AG04450 (cell line): ENCODE data around the gene EFCAB14. TPM values are rescaled to one million over a fixed set of nuclear protein-coding genes. Genes with fewer than 3 reads are reported as not detected.
"Not testable (repeated sequence)": the region's sequence is repeated elsewhere in the genome, so short reads cannot be mapped to it uniquely, and the experiment has no call there.

Source experiments
- CTCF ChIA-PET: fragments of 300-600, 350-600 bp; formaldehyde crosslinking; extraction: SDS; loops from one replicate; lab custom pipeline; 2022; ENCODE audit warnings: antibody characterized with exemption, inconsistent platforms; lab: Charles Lee
- POLR2A ChIA-PET: fragments of 350-600 bp; formaldehyde crosslinking; extraction: SDS; loops from one replicate; lab custom pipeline; 2021; ENCODE audit warnings: antibody characterized with exemption, inconsistent platforms; lab: Yijun Ruan, JAX
- DNase-seq: peaks from one replicate; pipeline ENCODE4 v3.0.0-alpha.2; 2011; ENCODE audit warnings: low read depth, low spot score
- H3K27ac ChIP-seq: one replicate; pipeline ENCODE4 v1.5.1; 2012; ENCODE audit warnings: low read depth, low read length, control low read depth
- H3K27me3 ChIP-seq: one replicate; pipeline ENCODE4 v1.6.0; 2012; ENCODE audit warnings: low read length; ENCODE audit not compliant: control insufficient read depth, insufficient read depth
- H3K4me3 ChIP-seq: 2 replicates; pipeline ENCODE4 v1.5.1; 2011; ENCODE audit warnings: mild to moderate bottlenecking, low read depth, low read length, control low read depth
- H3K9me3 ChIP-seq: 2 replicates; pipeline ENCODE4 v1.5.1; 2012; ENCODE audit warnings: low read length; ENCODE audit not compliant: control insufficient read depth, insufficient read depth
- CTCF ChIP-seq: IDR thresholded peaks from 2 replicates; pipeline ENCODE4 v1.5.1; 2011; ENCODE audit warnings: low read depth, low read length, control low read depth, inconsistent platforms
- polyA plus RNA-seq: library from polyadenylated mRNA; depleted of rRNA; stranded (reverse); fragments of >200 nt; gene quantifications from 2 replicates; pipeline ENCODE4 v1.2.3, GENCODE V29; 2011

Gene EFCAB14
- polyA plus RNA-seq, 1 experiment, result 69.9 TPM

- Histone ChIP-seq H3K4me3 (no peak overlapping the region), H3K27me3 (no peaks in the 10 kb centered on the region), H3K9me3 (no peaks in the 10 kb centered on the region), H3K27ac (no peak overlapping the region)
- TF ChIP-seq CTCF, result no peak
- DNase-seq, result no peak
- CTCF ChIA-PET, result interaction anchor here (1.5 kb wide), 1 partner anchor 26 kb away, joined by 3 read pairs; no protein-coding TSS in a partner anchor
- POLR2A ChIA-PET, result no interaction called here
Measured at GRCh38 chr1:46699666-46700065, 19.2 kb downstream of the EFCAB14 start.

- no peak overlapping the region for H3K4me3 ChIP-seq
- H3K27ac ChIP-seq, result no peak overlapping the region
- ChIA-PET CTCF (interaction anchor here (1.3 kb wide), 1 partner anchor 28 kb away, joined by 3 read pairs; no protein-coding TSS in a partner anchor), POLR2A (interaction anchor here (0.6 kb wide), 1 partner anchor 482 kb away, joined by 5 read pairs; no protein-coding TSS in a partner anchor)
- no peak for TF ChIP-seq CTCF
- H3K27me3 ChIP-seq, result no peaks in the 10 kb centered on the region
- no peak for DNase-seq
- H3K9me3 ChIP-seq, result no peaks in the 10 kb centered on the region
Measured at GRCh38 chr1:46697053-46697452, 21.9 kb downstream of the EFCAB14 start.

GRCh38 chr1:46694676-46695075 lies 24.2 kb downstream of the EFCAB14 start:
- POLR2A ChIA-PET, H3K27ac ChIP-seq, H3K27me3 ChIP-seq, DNase-seq, H3K4me3 ChIP-seq, H3K9me3 ChIP-seq, CTCF ChIA-PET: not testable (repeated sequence)

GRCh38 chr1:46692811-46693770 lies 25.8 kb downstream of the EFCAB14 start:
- no peak overlapping the region for H3K4me3 ChIP-seq
- H3K27me3 ChIP-seq, result no peaks in the 10 kb centered on the region
- no peaks in the 10 kb centered on the region for H3K9me3 ChIP-seq
- ChIA-PET CTCF (interaction anchor here (0.5 kb wide), 1 partner anchor 89 kb away, joined by 3 read pairs; no protein-coding TSS in a partner anchor), POLR2A (no interaction called here)
- no peak overlapping the region for H3K27ac ChIP-seq
- DNase-seq, result no peak
- no peak for TF ChIP-seq CTCF

- ChIA-PET CTCF (interaction anchor here (1.0 kb wide), 1 partner anchor 12 kb away, joined by 3 read pairs; no protein-coding TSS in a partner anchor), POLR2A (no interaction called here)
- no peaks in the 10 kb centered on the region for H3K9me3 ChIP-seq
- no peak for DNase-seq
- no peak overlapping the region for H3K4me3 ChIP-seq
- no peaks in the 10 kb centered on the region for H3K27me3 ChIP-seq
- peak; percentile 44 for TF ChIP-seq CTCF
- H3K27ac ChIP-seq, result no peak overlapping the region
Measured at GRCh38 chr1:46691997-46692790, 26.7 kb downstream of the EFCAB14 start.
